22Rv1 (cell line): Measurements from ENCODE around the gene KRT83.

Source experiments
- CTCF ChIP-seq: fragments of 450-650 bp; IDR thresholded peaks from 2 replicates; pipeline ENCODE4 v1.5.1; 2017; ENCODE audit warnings: mild to moderate bottlenecking
- ZFX ChIP-seq: fragments of 450-650 bp; IDR thresholded peaks from 2 replicates; pipeline ENCODE4 v1.6.1; 2017; ENCODE audit warnings: antibody characterized with exemption, borderline replicate concordance

DNA sequence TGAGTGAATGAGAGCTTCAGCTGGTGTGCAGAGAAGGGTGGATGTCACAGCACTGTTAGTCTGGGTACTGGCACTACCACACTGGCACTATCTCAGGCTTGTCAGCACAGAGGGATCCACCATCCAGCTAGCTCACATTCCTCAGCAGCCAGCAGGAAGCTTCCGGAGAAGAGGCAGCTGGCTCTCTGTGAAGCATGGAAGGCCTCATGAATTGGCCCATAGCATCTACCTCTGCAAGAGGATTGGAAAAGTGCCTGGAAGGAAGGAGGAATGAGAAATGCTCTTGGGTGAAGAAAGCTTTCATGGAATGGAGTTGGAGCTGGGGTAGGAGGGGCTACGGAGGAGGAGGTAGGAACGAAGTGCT, 9.9 kb downstream of the KRT83 start:
- TF ChIP-seq CTCF (no peak), ZFX (no peak)
